PFSK-1 (cell line): ENCODE results near the gene PLK3.

Experiments used
- FOXP2 ChIP-seq: optimal IDR thresholded peaks from 2 replicates; pipeline ENCODE3; 2011; ENCODE audit warnings: borderline replicate concordance, control low read depth, inconsistent platforms; ENCODE audit not compliant: insufficient read depth; ENCODE audit errors: extremely low read length, extremely low read depth
- POLR2AphosphoS5 ChIP-seq: IDR thresholded peaks from 2 replicates; pipeline ENCODE4 v1.6.1; 2012; ENCODE audit warnings: low read depth, mild to moderate bottlenecking, control low read depth, low read length, moderate library complexity
- REST ChIP-seq, 2 experiments: IDR thresholded peaks; 2 replicates each; pipeline versions ENCODE4 v1.6.1 to v1.8.0; 2011 to 2012; ENCODE audit warnings: low read depth in 2 of 2, low read length in 2 of 2, control low read depth in 1 of 2, inconsistent platforms in 1 of 2, mild to moderate bottlenecking in 1 of 2, moderate library complexity in 1 of 2; ENCODE audit not compliant: insufficient read depth in 1 of 2
- SIN3A ChIP-seq: IDR thresholded peaks from 2 replicates; pipeline ENCODE4 v1.6.1; 2012; ENCODE audit warnings: mild to moderate bottlenecking, low read length, moderate library complexity, borderline replicate concordance; ENCODE audit not compliant: insufficient read depth
- TAF1 ChIP-seq: IDR thresholded peaks from 2 replicates; pipeline ENCODE4 v1.6.1; 2012; ENCODE audit warnings: low read length, control low read depth, borderline replicate concordance; ENCODE audit not compliant: insufficient read depth

- TF ChIP-seq POLR2AphosphoS5 (no peak), TAF1 (no peak), REST (IDR thresholded peaks at IDR 0.05; ENCODE audit: insufficient read depth in 1 of 2, low read depth in 2 of 2, low read length in 2 of 2) (no peak), SIN3A (no peak), FOXP2 (no peak)
Observed at GRCh38 chr1:44822131-44822701, 22.0 kb downstream of the PLK3 start.
